CD14-positive monocyte (primary cell): ENCODE results near the gene NSD2. TPM values are rescaled to one million over a fixed set of nuclear protein-coding genes. Genes with fewer than 3 reads are reported as not detected.
A peak's percentile ranks its signal among the peaks of the same experiment; 100 is the strongest.
"Not testable (repeated sequence)": the region's sequence is repeated elsewhere in the genome, so short reads cannot be mapped to it uniquely, and the experiment has no call there.

ENCODE experiments used
- DNase-seq, 3 donors: peaks; one replicate each; pipeline ENCODE4 v3.0.0-alpha.2; 2011 to 2022
- H2AFZ ChIP-seq: 2 replicates; pipeline ENCODE4 v1.6.0; 2012; ENCODE audit warnings: mild to moderate bottlenecking, low read depth, low read length, inconsistent platforms; ENCODE audit not compliant: insufficient read depth, poor library complexity, severe bottlenecking
- H3K27ac ChIP-seq, 2 donors: 1 replicate in 1 of 2; 2 replicates in 1 of 2; pipeline ENCODE4 v1.5.1; 2012 to 2013; ENCODE audit warnings: low read length in 2 of 2, control low read depth in 1 of 2, inconsistent platforms in 1 of 2, low read depth in 1 of 2, mild to moderate bottlenecking in 1 of 2
- H3K27me3 ChIP-seq, 2 donors: one replicate each; pipeline versions ENCODE4 v1.6.0 to v1.6.1; 2011 to 2013; ENCODE audit warnings: low read length in 2 of 2; ENCODE audit not compliant: control insufficient read depth in 2 of 2, insufficient read depth in 2 of 2
- H3K36me3 ChIP-seq, 2 donors: replicated peaks in 1 of 2; 1 replicate in 1 of 2; 2 replicates in 1 of 2; pipeline versions ENCODE4 v1.5.1 to v1.6.1; 2012 to 2013; ENCODE audit warnings: low read length in 2 of 2, control low read depth in 1 of 2, inconsistent platforms in 1 of 2, mild to moderate bottlenecking in 1 of 2; ENCODE audit not compliant: insufficient read depth in 2 of 2, control insufficient read depth in 1 of 2
- H3K4me1 ChIP-seq, 2 donors: 1 replicate in 1 of 2; 2 replicates in 1 of 2; pipeline versions ENCODE4 v1.5.1 to v1.6.1; 2012 to 2013; ENCODE audit warnings: low read length in 2 of 2, control low read depth in 1 of 2, inconsistent platforms in 1 of 2, mild to moderate bottlenecking in 1 of 2, moderate library complexity in 1 of 2; ENCODE audit not compliant: insufficient read depth in 2 of 2, control insufficient read depth in 1 of 2
- H3K4me2 ChIP-seq: replicated peaks from 2 replicates; pipeline ENCODE3; 2012; ENCODE audit warnings: low read length, moderate library complexity, mild to moderate bottlenecking; ENCODE audit not compliant: poor library complexity, severe bottlenecking; ENCODE audit errors: extremely low read depth
- H3K4me3 ChIP-seq, 3 experiments: fragments of 200-600 bp in 1 of 3; sonication (generic) in 1 of 3; replicated peaks in 1 of 3; 1 replicate in 2 of 3; 2 replicates in 1 of 3; pipeline ENCODE4 v1.5.1; 2011 to 2013; ENCODE audit warnings: low read length in 3 of 3, mild to moderate bottlenecking in 3 of 3, control low read depth in 2 of 3, low read depth in 2 of 3, inconsistent platforms in 1 of 3, moderate library complexity in 1 of 3
- H3K79me2 ChIP-seq: 2 replicates; pipeline ENCODE4 v1.6.0; 2012; ENCODE audit warnings: mild to moderate bottlenecking, control low read depth, inconsistent platforms, low read length, moderate library complexity; ENCODE audit not compliant: insufficient read depth
- H3K9ac ChIP-seq: 2 replicates; pipeline ENCODE4 v1.6.0; 2017; ENCODE audit warnings: low read length, mild to moderate bottlenecking; ENCODE audit not compliant: insufficient read depth, poor library complexity, severe bottlenecking
- H3K9me3 ChIP-seq, 2 donors: replicated peaks in 1 of 2; 1 replicate in 1 of 2; 2 replicates in 1 of 2; pipeline versions ENCODE4 v1.5.1 to v1.6.1; 2012 to 2013; ENCODE audit warnings: low read length in 2 of 2, control low read depth in 1 of 2; ENCODE audit not compliant: control insufficient read depth in 1 of 2, insufficient read depth in 1 of 2
- H4K20me1 ChIP-seq: 2 replicates; pipeline ENCODE4 v1.6.0; 2012; ENCODE audit warnings: mild to moderate bottlenecking, low read length, control low read depth, moderate library complexity; ENCODE audit not compliant: insufficient read depth
- H3K27ac Mint-ChIP-seq, 7 donors: one replicate each; pipeline ENCODE4 v1.8.0; 2020; ENCODE audit warnings: mild to moderate bottlenecking in 7 of 7, mixed read lengths in 7 of 7, moderate library complexity in 6 of 7, inconsistent platforms in 2 of 7
- H3K27me3 Mint-ChIP-seq, 3 donors: one replicate each; pipeline ENCODE4 v1.8.0; 2021 to 2022; ENCODE audit warnings: low read depth in 3 of 3, mild to moderate bottlenecking in 3 of 3, mixed read lengths in 3 of 3, moderate library complexity in 3 of 3, inconsistent platforms in 1 of 3
- H3K36me3 Mint-ChIP-seq, 2 donors: one replicate each; pipeline ENCODE4 v1.8.0; 2020; ENCODE audit warnings: mixed read lengths in 2 of 2, inconsistent platforms in 1 of 2, mild to moderate bottlenecking in 1 of 2
- H3K4me1 Mint-ChIP-seq: one replicate; pipeline ENCODE4 v1.8.0; 2020; ENCODE audit warnings: mild to moderate bottlenecking, mixed read lengths
- H3K4me3 Mint-ChIP-seq, 2 donors: one replicate each; pipeline ENCODE4 v1.8.0; 2020; ENCODE audit warnings: mild to moderate bottlenecking in 2 of 2, mixed read lengths in 2 of 2, moderate library complexity in 1 of 2
- H3K9me3 Mint-ChIP-seq, 7 donors: one replicate each; pipeline ENCODE4 v1.8.0; 2020 to 2022; ENCODE audit warnings: mixed read lengths in 7 of 7, mild to moderate bottlenecking in 6 of 7, moderate library complexity in 6 of 7, inconsistent platforms in 2 of 7
- CTCF ChIP-seq: fragments of 200-600 bp; IDR thresholded peaks from one replicate; pipeline ENCODE4 v1.8.0; 2022; ENCODE audit warnings: antibody characterized with exemption, mild to moderate bottlenecking
- WGBS: methylation state at CpG from one replicate; pipeline ENCODE4 v1.1.5; 2013; ENCODE audit warnings: missing lambda C conversion rate; ENCODE audit not compliant: insufficient coverage; 5-methylcytosine and 5-hydroxymethylcytosine counted together
- intact Hi-C, 2 donors: fragments of 100-400 bp; cut with micrococcal nuclease; formaldehyde crosslinking; loops; one replicate each; pipeline versions ENCODE4 v1.15.0 to v1.15.1; 2023
- polyA plus RNA-seq, 3 donors: library from polyadenylated mRNA; depleted of rRNA in 1 of 3; unstranded in 2 of 3; stranded (reverse) in 1 of 3; fragments of 300-500 nt in 2 of 3; fragments of >200 nt in 1 of 3; fragmentation: Illumina TruSeq in 2 of 3; gene quantifications; 1 replicate in 2 of 3; 2 replicates in 1 of 3; pipeline ENCODE4 v1.2.3, GENCODE V29; 2012 to 2021

NSD2 gene
- polyA plus RNA-seq, 3 donors = 1.9 to 8.7 (median 2.3) TPM

GRCh38 chr4:1834047-1834775, 37.0 kb upstream of the NSD2 start:
- intact Hi-C loops = no loop called here

GRCh38 chr4:1835836-1836235, 35.4 kb upstream of the NSD2 start:
- H3K4me2 ChIP-seq, H3K4me3 ChIP-seq, H3K9me3 Mint-ChIP-seq, H3K9me3 ChIP-seq, H3K4me3 Mint-ChIP-seq, H3K27ac ChIP-seq, DNase-seq, H3K27me3 ChIP-seq, H3K79me2 ChIP-seq, H3K27me3 Mint-ChIP-seq, H3K4me1 Mint-ChIP-seq, H2AFZ ChIP-seq, H3K9ac ChIP-seq, H3K4me1 ChIP-seq, H4K20me1 ChIP-seq, intact Hi-C loops: not testable (repeated sequence)
- 96% methylated on average over 4 of the region's 8 CpGs for WGBS
- H3K36me3 ChIP-seq = peaks cover 77 to 97% of the 10 kb centered on the region in 2 donors
- H3K27ac Mint-ChIP-seq = peak overlapping the region in 1 of 7 donors; percentile 26
- H3K36me3 Mint-ChIP-seq = peaks cover 77 to 93% of the 10 kb centered on the region in 2 donors

More at GRCh38 chr4:1834047-1834775, 37.0 kb upstream of the NSD2 start:
- H2AFZ ChIP-seq = no peak overlapping the region
- Mint-ChIP-seq H3K36me3 (peaks cover 78 to 91% of the 10 kb centered on the region in 2 donors), H3K4me1 (peaks cover 4% of the 10 kb centered on the region), H3K27me3 (peaks cover 0 to 3% (median 1%) of the 10 kb centered on the region in 3 donors), H3K9me3 (peaks cover 0 to 2% (median 0%) of the 10 kb centered on the region in 7 donors), H3K27ac (peak overlapping the region in 1 of 7 donors; percentile 60), H3K4me3 (no peak overlapping the region)
- H3K36me3 ChIP-seq = peaks cover 66 to 97% of the 10 kb centered on the region in 2 donors
- no peaks in the 10 kb centered on the region for H3K27me3 ChIP-seq
- no peak overlapping the region for H3K9ac ChIP-seq
- H3K79me2 ChIP-seq = no peaks in the 10 kb centered on the region
- DNase-seq = no peak
- H4K20me1 ChIP-seq = no peaks in the 10 kb centered on the region
- H3K4me2 ChIP-seq = no peak overlapping the region
- H3K4me3 ChIP-seq = no peak overlapping the region
- H3K9me3 ChIP-seq = no peaks in the 10 kb centered on the region
- TF ChIP-seq CTCF = no peak
- H3K4me1 ChIP-seq = no peaks in the 10 kb centered on the region
- WGBS = 96% methylated on average over 21 of the region's 21 CpGs
- H3K27ac ChIP-seq = no peak overlapping the region
